GM12878 (cell line): Measurements from ENCODE around the gene EEF1A2. TPM values are rescaled to one million over a fixed set of nuclear protein-coding genes. Genes with fewer than 3 reads are reported as not detected.
A peak's percentile ranks its signal among the peaks of the same experiment; 100 is the strongest.

Experiments
- GABPA ChIP-seq: IDR thresholded peaks from 2 replicates; pipeline ENCODE4 v1.6.1; 2014; ENCODE audit warnings: antibody characterized with exemption, low read depth, mild to moderate bottlenecking, inconsistent platforms
- HDAC2 ChIP-seq: fragments of 200-600 bp; sonication (generic); IDR thresholded peaks from 2 replicates; pipeline ENCODE4 v1.6.1; 2017
- HDAC6 ChIP-seq: fragments of 200-600 bp; sonication (generic); IDR thresholded peaks from one replicate; pipeline ENCODE4 v1.8.0; 2017; ENCODE audit warnings: antibody characterized with exemption; ENCODE audit not compliant: unreplicated experiment
- JUNB ChIP-seq: IDR thresholded peaks from 2 replicates; pipeline ENCODE4 v1.6.1; 2016; ENCODE audit warnings: antibody characterized with exemption, mild to moderate bottlenecking
- KDM1A ChIP-seq: fragments of 200-600 bp; sonication (generic); IDR thresholded peaks from 2 replicates; pipeline ENCODE4 v1.6.1; 2016; ENCODE audit warnings: borderline replicate concordance
- MXI1 ChIP-seq: fragments of 150-350 bp; IDR thresholded peaks from 2 replicates; pipeline ENCODE4 v1.6.1; 2011; ENCODE audit warnings: low read depth, mild to moderate bottlenecking, inconsistent platforms, low read length, improper control_type of control experiment
- NFYB ChIP-seq: IDR thresholded peaks from 2 replicates; pipeline ENCODE4 v1.6.1; 2011; ENCODE audit warnings: low read depth, mild to moderate bottlenecking, low read length, improper control_type of control experiment, moderate library complexity; ENCODE audit not compliant: insufficient read depth
- SMARCA5 ChIP-seq: fragments of 450-650 bp; IDR thresholded peaks from 2 replicates; pipeline ENCODE4 v1.6.1; 2017; ENCODE audit warnings: mild to moderate bottlenecking
- SREBF2 ChIP-seq: IDR thresholded peaks from 2 replicates; pipeline ENCODE4 v1.6.1; 2012; ENCODE audit warnings: mild to moderate bottlenecking, low read length
- TCF12 ChIP-seq: IDR thresholded peaks from 2 replicates; pipeline ENCODE4 v1.6.1; 2011; ENCODE audit warnings: low read depth, mild to moderate bottlenecking, low read length
- TCF3 ChIP-seq: IDR thresholded peaks from 2 replicates; pipeline ENCODE4 v1.6.1; 2012; ENCODE audit warnings: low read depth, mild to moderate bottlenecking, low read length, borderline replicate concordance; ENCODE audit not compliant: insufficient read depth
- YY1 ChIP-seq: IDR thresholded peaks from 2 replicates; pipeline ENCODE4 v1.6.1; 2011; ENCODE audit warnings: low read depth, mild to moderate bottlenecking, low read length
- ZNF384 ChIP-seq: IDR thresholded peaks from 2 replicates; pipeline ENCODE4 v1.6.1; 2012; ENCODE audit warnings: low read depth, mild to moderate bottlenecking, low read length, improper control_type of control experiment, borderline replicate concordance
- ZNF622 ChIP-seq: fragments of 450-650 bp; IDR thresholded peaks from 2 replicates; pipeline ENCODE4 v1.6.1; 2017; ENCODE audit warnings: mild to moderate bottlenecking, inconsistent platforms
- polyA plus RNA-seq, 11 experiments: library from polyadenylated mRNA; depleted of rRNA in 4 of 11; unstranded in 6 of 11; stranded (reverse) in 5 of 11; fragments of >200 nt; fragmentation: Nextera tagmentation in 4 of 11; fragmentation: Illumina TruSeq in 1 of 11; extraction: Ambion mirVana in 4 of 11; extraction: Trizol in 1 of 11; gene quantifications; 1 replicate in 1 of 11; 2 replicates in 10 of 11; pipeline versions ENCODE4 v1.2.1 to v1.2.3, GENCODE V29; 2011 to 2016; ENCODE audit warnings: inconsistent platforms in 2 of 11, missing spikeins in 2 of 11, low read depth in 1 of 11
- total RNA-seq, 4 experiments: library from RNA; depleted of rRNA in 3 of 4; stranded (reverse); fragments of >200 nt in 3 of 4; fragmentation: Illumina TruSeq in 1 of 4; extraction: Trizol in 1 of 4; gene quantifications; 2 replicates each; pipeline versions ENCODE4 v1.2.1 to v1.2.3, GENCODE V29; 2013 to 2021
- TF ChIP-seq, protein P1 (sequence below), 3 experiments: IDR thresholded peaks in 2 of 3; conservative IDR thresholded peaks in 1 of 3; 2 replicates each; pipeline ENCODE4 v1.5.1; 2011; ENCODE audit warnings: low read depth in 3 of 3, low read length in 3 of 3, mild to moderate bottlenecking in 3 of 3, control low read depth in 2 of 3, moderate library complexity in 2 of 3, inconsistent platforms in 1 of 3, mixed read lengths in 1 of 3; ENCODE audit not compliant: control insufficient read depth in 2 of 3, insufficient read depth in 1 of 3; ENCODE audit errors: extremely low read depth in 1 of 3
- TF ChIP-seq, protein P2 (sequence below): fragments of 450-650 bp; IDR thresholded peaks from 2 replicates; pipeline ENCODE4 v1.6.1; 2017; ENCODE audit warnings: mild to moderate bottlenecking, low read depth, inconsistent platforms; ENCODE audit not compliant: poor library complexity, severe bottlenecking
- TF ChIP-seq, protein P3 (sequence below): fragments of 450-650 bp; IDR thresholded peaks from 2 replicates; pipeline ENCODE4 v1.6.1; 2017; ENCODE audit warnings: mild to moderate bottlenecking, moderate library complexity
- TF ChIP-seq, protein P4 (sequence below): fragments of 450-650 bp; formaldehyde crosslinking; IDR thresholded peaks from 2 replicates; pipeline ENCODE4 v1.5.0; 2022; ENCODE audit warnings: mild to moderate bottlenecking, missing genetic modification characterization

The EEF1A2 gene
- total and polyA plus RNA-seq, 10 of the 15 experiments (the other 5 are each of a cell fraction or from before 2014, with no cell fraction given): 0.56 TPM; not detected in 9

DNA sequence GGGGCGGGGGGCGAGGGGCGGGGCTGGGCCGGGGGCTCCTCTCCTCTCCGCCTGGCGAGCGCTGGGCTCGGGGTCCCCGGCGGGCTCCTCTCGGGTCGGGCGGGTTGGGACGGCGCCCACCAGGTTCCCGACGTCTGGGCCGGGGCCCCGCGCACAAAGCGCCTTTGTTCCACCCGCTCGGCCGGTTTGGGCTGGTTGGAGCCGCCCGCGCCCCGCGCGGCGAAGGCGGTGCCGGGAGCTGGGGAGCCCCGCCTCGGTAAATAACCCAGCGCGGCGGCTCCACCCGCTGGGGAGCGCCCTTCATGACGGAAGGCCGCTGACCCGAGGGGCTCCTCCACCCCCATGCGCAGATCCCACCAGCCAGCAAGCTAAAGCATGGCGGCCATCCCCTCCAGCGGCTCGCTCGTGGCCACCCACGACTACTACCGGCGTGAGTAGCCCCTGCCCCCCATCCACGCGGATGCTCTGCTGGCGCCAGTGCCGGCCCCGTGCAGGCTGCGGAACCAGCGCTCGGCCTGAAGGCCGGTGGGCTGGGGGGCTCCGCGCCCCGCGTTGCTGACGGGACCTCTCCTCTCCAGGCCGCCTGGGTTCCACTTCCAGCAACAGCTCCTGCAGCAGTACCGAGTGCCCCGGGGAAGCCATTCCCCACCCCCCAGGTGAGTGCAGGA is 22.2 kb upstream of the EEF1A2 start (continued):
- TF ChIP-seq HDAC2: no peak
- TF ChIP-seq MXI1: no peak
- no peak for TF ChIP-seq ZNF622
- TF ChIP-seq, protein P1, sequence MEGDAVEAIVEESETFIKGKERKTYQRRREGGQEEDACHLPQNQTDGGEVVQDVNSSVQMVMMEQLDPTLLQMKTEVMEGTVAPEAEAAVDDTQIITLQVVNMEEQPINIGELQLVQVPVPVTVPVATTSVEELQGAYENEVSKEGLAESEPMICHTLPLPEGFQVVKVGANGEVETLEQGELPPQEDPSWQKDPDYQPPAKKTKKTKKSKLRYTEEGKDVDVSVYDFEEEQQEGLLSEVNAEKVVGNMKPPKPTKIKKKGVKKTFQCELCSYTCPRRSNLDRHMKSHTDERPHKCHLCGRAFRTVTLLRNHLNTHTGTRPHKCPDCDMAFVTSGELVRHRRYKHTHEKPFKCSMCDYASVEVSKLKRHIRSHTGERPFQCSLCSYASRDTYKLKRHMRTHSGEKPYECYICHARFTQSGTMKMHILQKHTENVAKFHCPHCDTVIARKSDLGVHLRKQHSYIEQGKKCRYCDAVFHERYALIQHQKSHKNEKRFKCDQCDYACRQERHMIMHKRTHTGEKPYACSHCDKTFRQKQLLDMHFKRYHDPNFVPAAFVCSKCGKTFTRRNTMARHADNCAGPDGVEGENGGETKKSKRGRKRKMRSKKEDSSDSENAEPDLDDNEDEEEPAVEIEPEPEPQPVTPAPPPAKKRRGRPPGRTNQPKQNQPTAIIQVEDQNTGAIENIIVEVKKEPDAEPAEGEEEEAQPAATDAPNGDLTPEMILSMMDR (IDR thresholded peaks at IDR 0.05 in 2 of 3, conservative IDR thresholded peaks at IDR 0.05 in 1 of 3; ENCODE audit: control insufficient read depth in 2 of 3, extremely low read depth in 1 of 3, insufficient read depth in 1 of 3, low read depth in 3 of 3, low read length in 3 of 3): peak in 1 of 3 experiments; percentile 22; a peak in 2 of 6 replicates
- TF ChIP-seq SMARCA5: 0 out of 2 replicates have a peak, but pooled peaks have one; percentile 55
- TF ChIP-seq, protein P2, sequence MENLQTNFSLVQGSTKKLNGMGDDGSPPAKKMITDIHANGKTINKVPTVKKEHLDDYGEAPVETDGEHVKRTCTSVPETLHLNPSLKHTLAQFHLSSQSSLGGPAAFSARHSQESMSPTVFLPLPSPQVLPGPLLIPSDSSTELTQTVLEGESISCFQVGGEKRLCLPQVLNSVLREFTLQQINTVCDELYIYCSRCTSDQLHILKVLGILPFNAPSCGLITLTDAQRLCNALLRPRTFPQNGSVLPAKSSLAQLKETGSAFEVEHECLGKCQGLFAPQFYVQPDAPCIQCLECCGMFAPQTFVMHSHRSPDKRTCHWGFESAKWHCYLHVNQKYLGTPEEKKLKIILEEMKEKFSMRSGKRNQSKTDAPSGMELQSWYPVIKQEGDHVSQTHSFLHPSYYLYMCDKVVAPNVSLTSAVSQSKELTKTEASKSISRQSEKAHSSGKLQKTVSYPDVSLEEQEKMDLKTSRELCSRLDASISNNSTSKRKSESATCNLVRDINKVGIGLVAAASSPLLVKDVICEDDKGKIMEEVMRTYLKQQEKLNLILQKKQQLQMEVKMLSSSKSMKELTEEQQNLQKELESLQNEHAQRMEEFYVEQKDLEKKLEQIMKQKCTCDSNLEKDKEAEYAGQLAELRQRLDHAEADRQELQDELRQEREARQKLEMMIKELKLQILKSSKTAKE: no peak
- TF ChIP-seq GABPA: no peak
- no peak for TF ChIP-seq TCF12
- no peak for TF ChIP-seq KDM1A
- TF ChIP-seq, protein P3, sequence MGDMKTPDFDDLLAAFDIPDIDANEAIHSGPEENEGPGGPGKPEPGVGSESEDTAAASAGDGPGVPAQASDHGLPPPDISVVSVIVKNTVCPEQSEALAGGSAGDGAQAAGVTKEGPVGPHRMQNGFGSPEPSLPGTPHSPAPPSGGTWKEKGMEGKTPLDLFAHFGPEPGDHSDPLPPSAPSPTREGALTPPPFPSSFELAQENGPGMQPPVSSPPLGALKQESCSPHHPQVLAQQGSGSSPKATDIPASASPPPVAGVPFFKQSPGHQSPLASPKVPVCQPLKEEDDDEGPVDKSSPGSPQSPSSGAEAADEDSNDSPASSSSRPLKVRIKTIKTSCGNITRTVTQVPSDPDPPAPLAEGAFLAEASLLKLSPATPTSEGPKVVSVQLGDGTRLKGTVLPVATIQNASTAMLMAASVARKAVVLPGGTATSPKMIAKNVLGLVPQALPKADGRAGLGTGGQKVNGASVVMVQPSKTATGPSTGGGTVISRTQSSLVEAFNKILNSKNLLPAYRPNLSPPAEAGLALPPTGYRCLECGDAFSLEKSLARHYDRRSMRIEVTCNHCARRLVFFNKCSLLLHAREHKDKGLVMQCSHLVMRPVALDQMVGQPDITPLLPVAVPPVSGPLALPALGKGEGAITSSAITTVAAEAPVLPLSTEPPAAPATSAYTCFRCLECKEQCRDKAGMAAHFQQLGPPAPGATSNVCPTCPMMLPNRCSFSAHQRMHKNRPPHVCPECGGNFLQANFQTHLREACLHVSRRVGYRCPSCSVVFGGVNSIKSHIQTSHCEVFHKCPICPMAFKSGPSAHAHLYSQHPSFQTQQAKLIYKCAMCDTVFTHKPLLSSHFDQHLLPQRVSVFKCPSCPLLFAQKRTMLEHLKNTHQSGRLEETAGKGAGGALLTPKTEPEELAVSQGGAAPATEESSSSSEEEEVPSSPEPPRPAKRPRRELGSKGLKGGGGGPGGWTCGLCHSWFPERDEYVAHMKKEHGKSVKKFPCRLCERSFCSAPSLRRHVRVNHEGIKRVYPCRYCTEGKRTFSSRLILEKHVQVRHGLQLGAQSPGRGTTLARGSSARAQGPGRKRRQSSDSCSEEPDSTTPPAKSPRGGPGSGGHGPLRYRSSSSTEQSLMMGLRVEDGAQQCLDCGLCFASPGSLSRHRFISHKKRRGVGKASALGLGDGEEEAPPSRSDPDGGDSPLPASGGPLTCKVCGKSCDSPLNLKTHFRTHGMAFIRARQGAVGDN: no peak
- no peak for TF ChIP-seq SREBF2
- 0 out of 2 replicates have a peak, but pooled peaks have one; percentile 4 for TF ChIP-seq TCF3
- TF ChIP-seq NFYB: no peak
- TF ChIP-seq, protein P4, sequence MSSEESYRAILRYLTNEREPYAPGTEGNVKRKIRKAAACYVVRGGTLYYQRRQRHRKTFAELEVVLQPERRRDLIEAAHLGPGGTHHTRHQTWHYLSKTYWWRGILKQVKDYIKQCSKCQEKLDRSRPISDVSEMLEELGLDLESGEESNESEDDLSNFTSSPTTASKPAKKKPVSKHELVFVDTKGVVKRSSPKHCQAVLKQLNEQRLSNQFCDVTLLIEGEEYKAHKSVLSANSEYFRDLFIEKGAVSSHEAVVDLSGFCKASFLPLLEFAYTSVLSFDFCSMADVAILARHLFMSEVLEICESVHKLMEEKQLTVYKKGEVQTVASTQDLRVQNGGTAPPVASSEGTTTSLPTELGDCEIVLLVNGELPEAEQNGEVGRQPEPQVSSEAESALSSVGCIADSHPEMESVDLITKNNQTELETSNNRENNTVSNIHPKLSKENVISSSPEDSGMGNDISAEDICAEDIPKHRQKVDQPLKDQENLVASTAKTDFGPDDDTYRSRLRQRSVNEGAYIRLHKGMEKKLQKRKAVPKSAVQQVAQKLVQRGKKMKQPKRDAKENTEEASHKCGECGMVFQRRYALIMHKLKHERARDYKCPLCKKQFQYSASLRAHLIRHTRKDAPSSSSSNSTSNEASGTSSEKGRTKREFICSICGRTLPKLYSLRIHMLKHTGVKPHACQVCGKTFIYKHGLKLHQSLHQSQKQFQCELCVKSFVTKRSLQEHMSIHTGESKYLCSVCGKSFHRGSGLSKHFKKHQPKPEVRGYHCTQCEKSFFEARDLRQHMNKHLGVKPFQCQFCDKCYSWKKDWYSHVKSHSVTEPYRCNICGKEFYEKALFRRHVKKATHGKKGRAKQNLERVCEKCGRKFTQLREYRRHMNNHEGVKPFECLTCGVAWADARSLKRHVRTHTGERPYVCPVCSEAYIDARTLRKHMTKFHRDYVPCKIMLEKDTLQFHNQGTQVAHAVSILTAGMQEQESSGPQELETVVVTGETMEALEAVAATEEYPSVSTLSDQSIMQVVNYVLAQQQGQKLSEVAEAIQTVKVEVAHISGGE (CRISPR knock-in tag): no peak
- TF ChIP-seq JUNB: no peak
- TF ChIP-seq ZNF384: no peak
- TF ChIP-seq YY1: peak; percentile 78
- TF ChIP-seq HDAC6: no peak
